Measurements from ENCODE around the gene DGKG. TPM values are rescaled to one million over a fixed set of nuclear protein-coding genes. Genes with fewer than 3 reads are reported as not detected.

DGKG gene
- total and polyA plus RNA-seq, 2 of the 8 experiments (the other 6 are each of a cell fraction or from before 2014, with no cell fraction given): 0.30 to 0.48 TPM

DNA sequence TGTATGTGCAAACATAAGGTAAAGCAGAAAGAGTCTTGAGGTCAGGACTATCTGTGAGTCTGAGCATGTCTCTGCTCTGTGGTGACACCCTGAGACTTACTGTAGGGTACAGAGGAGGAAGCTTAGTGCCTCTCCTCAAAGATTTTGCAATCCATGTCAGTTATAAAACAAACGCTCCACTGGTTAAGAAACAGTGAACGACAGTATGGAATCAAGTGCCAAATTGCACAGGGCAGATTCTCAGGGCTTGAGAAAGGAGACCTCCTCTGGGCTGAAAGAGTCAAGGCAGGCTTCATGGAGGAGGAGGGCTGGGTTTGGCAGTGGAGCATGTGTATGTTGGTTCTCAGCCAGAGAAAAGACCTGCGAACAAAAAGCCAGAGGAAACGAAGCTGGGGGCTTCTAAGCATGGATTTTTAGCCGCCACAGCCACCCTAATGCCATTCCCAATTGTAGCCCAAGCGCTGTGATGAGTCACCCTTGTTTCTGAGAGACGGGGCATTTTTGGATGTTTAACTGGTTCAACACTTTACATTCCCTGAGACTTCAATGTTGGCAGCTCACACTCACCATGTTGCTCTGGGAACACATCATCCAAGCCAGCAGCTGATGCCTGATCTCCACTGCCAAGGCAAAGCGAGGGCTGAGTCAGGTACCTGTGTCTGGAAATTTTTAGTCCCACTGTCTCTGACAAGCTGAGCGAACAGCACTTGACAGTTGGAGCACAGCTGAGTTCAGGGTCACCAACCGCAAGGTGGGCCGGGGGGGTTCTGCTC lies 3.4 kb upstream of the DGKG start (continued):
- TF ChIP-seq CHD7 (IDR thresholded peaks at IDR 0.05; ENCODE audit: insufficient replicate concordance, low read length): no peak
- TF ChIP-seq SP1 (IDR thresholded peaks at IDR 0.05; ENCODE audit: low read depth, low read length): no peak
- no peak for TF ChIP-seq CBX8 (IDR thresholded peaks at IDR 0.05; ENCODE audit: borderline replicate concordance, low read depth, low read length)
- no peak for TF ChIP-seq EP300 (IDR thresholded peaks at IDR 0.05; ENCODE audit: borderline replicate concordance in 1 of 2, low read depth in 2 of 2, low read length in 2 of 2)
- no peak for TF ChIP-seq BACH1 (IDR thresholded peaks at IDR 0.05; ENCODE audit: low read length)
